ENCODE measurements around the gene CACNA1S. TPM values are rescaled to one million over a fixed set of nuclear protein-coding genes. Genes with fewer than 3 reads are reported as not detected.
A peak's percentile ranks its signal among the peaks of the same experiment; 100 is the strongest.

The CACNA1S gene
- total and polyA plus RNA-seq, 2 of the 8 experiments (the other 6 are each of a cell fraction or from before 2014, with no cell fraction given) = 0.06 TPM; not detected in 1

DNA sequence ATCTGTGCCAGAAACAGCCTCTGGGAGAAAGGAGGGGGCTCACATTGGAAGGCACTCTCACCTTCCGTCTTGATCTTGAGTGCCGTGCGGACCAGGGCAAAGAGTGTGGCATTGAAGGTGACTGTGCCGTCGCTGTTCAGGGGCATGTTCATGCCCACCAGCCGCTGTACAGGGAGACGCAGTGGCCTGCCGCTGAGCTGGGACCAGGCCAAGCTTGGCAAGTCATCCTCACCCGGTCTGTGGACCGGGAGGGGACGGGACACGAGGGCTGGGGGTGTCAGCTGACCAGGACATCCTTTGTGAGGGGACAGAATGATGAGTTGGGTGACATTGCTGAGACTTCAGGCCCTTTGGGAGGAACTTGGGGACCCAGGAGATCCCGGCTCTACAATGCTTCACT lies 63.7 kb downstream of the CACNA1S start:
- POLR2A ChIA-PET (ENCODE audit: partially characterized antibody) = interaction anchor here (0.8 to 2.6 kb wide), 2 partner anchors 9 to 10 kb away, joined by 3 to 8 read pairs; no protein-coding TSS in a partner anchor
- H3K4me1 ChIP-seq (replicated peaks in 1 of 4; ENCODE audit: control insufficient read depth in 3 of 4, insufficient read depth in 4 of 4, low read length in 3 of 4) = no peaks in the 10 kb centered on the region; a peak in 1 of 7 replicates
- H3K4me3 ChIP-seq (ENCODE audit: extremely low read depth in 1 of 4, insufficient read depth in 2 of 4, low read depth in 3 of 4, low read length in 4 of 4) = no peak overlapping the region
- no peak overlapping the region for H3K4me2 ChIP-seq (ENCODE audit: insufficient read depth in 1 of 2, low read depth in 2 of 2, low read length in 2 of 2)
- no peak overlapping the region for H3K23ac ChIP-seq (ENCODE audit: insufficient read length)
- H2BK5ac ChIP-seq (ENCODE audit: low read depth, low read length) = no peak overlapping the region
- no peak overlapping the region; the same call in 1 of the 2 replicates for H3K18ac ChIP-seq (ENCODE audit: extremely low read depth, low read length)
- no peak overlapping the region for H2BK15ac ChIP-seq (ENCODE audit: low read length)
- no peaks in the 10 kb centered on the region for H3K36me3 ChIP-seq (ENCODE audit: control insufficient read depth in 2 of 4, insufficient read depth in 4 of 4, low read length in 3 of 4)
- no peak overlapping the region for H3K27ac ChIP-seq (ENCODE audit: low read depth, low read length)
- H2AFZ ChIP-seq (ENCODE audit: low read length) = no peak overlapping the region
- TF ChIP-seq RFX5 (IDR thresholded peaks at IDR 0.05; ENCODE audit: borderline replicate concordance, low read depth, low read length) = no peak
- no peak for TF ChIP-seq SRF (IDR thresholded peaks at IDR 0.05; ENCODE audit: low read depth, low read length)
- TF ChIP-seq SIRT6 (IDR thresholded peaks at IDR 0.05; ENCODE audit: low read length) = no peak
- no peak for TF ChIP-seq PHF8 (conservative IDR thresholded peaks at IDR 0.05; ENCODE audit: low read depth, low read length)
- no peak for TF ChIP-seq RBBP5 (IDR thresholded peaks at IDR 0.05; ENCODE audit: borderline replicate concordance, low read depth, low read length)
- no peak for TF ChIP-seq JUN (IDR thresholded peaks at IDR 0.05; ENCODE audit: low read depth, low read length)
- no peak for TF ChIP-seq EP300 (IDR thresholded peaks at IDR 0.05; ENCODE audit: borderline replicate concordance in 1 of 2, low read depth in 2 of 2, low read length in 2 of 2)
- no peak for TF ChIP-seq BACH1 (IDR thresholded peaks at IDR 0.05; ENCODE audit: low read length)
- TF ChIP-seq, protein P1, sequence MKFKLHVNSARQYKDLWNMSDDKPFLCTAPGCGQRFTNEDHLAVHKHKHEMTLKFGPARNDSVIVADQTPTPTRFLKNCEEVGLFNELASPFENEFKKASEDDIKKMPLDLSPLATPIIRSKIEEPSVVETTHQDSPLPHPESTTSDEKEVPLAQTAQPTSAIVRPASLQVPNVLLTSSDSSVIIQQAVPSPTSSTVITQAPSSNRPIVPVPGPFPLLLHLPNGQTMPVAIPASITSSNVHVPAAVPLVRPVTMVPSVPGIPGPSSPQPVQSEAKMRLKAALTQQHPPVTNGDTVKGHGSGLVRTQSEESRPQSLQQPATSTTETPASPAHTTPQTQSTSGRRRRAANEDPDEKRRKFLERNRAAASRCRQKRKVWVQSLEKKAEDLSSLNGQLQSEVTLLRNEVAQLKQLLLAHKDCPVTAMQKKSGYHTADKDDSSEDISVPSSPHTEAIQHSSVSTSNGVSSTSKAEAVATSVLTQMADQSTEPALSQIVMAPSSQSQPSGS (IDR thresholded peaks at IDR 0.05; ENCODE audit: low read length) = no peak
- no peak for TF ChIP-seq POLR2AphosphoS5 (IDR thresholded peaks at IDR 0.05; ENCODE audit: low read depth, low read length)
- TF ChIP-seq TEAD4 (IDR thresholded peaks at IDR 0.05; ENCODE audit: low read depth, low read length) = no peak
- TF ChIP-seq NANOG (IDR thresholded peaks at IDR 0.05; ENCODE audit: insufficient read depth, low read depth, low read length, poor library complexity, severe bottlenecking) = no peak
- no peak overlapping the region for H3K4ac ChIP-seq (replicated peaks; ENCODE audit: insufficient read length, low read depth, low read length)
- H2BK12ac ChIP-seq (ENCODE audit: low read depth, low read length) = no peak overlapping the region; the same call in 1 of the 2 replicates
- no peaks in the 10 kb centered on the region for H3K9me3 ChIP-seq (ENCODE audit: insufficient read depth in 2 of 2, low read depth in 1 of 2, low read length in 1 of 2)
- CTCF ChIA-PET (ENCODE audit: partially characterized antibody) = interaction anchor here (0.9 to 23.3 kb wide), 15 partner anchors 9 to 71 kb away, joined by 3 to 640 read pairs (median 4); partner anchors contain the start of gene KIF21B
- no peaks in the 10 kb centered on the region for H3K23me2 ChIP-seq (ENCODE audit: low read depth, low read length)
- H3K79me2 ChIP-seq (ENCODE audit: control insufficient read depth in 1 of 2, insufficient read depth in 2 of 2, low read length in 2 of 2) = no peaks in the 10 kb centered on the region
- no peak for FAIRE-seq
- 85% methylated on average over 12 of the region's 13 CpGs; no CpG with 5 or more reads in 1 of the 2 experiments for WGBS, 2 experiments (ENCODE audit: extremely low coverage in 1 of 2, insufficient coverage in 1 of 2, insufficient read length in 1 of 2, insufficient replicate concordance in 2 of 2, low coverage in 1 of 2, low lambda C conversion rate in 2 of 2, missing lambda C conversion rate in 1 of 2)
- H3K14ac ChIP-seq (ENCODE audit: insufficient read length) = no peak overlapping the region
- H3K9ac ChIP-seq (replicated peaks in 1 of 4; ENCODE audit: extremely low read depth in 1 of 4, low read depth in 3 of 4, low read length in 3 of 4) = no peak overlapping the region
- DNase-seq (ENCODE audit: low read depth in 1 of 2, low spot score in 2 of 2) = no peak
- no peak overlapping the region for H2AK5ac ChIP-seq (ENCODE audit: low read depth, low read length)
- H2BK20ac ChIP-seq (ENCODE audit: low read length) = no peak overlapping the region
- no peaks in the 10 kb centered on the region for H3K79me1 ChIP-seq (ENCODE audit: low read depth, low read length)
- peak overlapping the region; percentile 11 for H4K91ac ChIP-seq (replicated peaks; ENCODE audit: insufficient read length, low read length)
- H2BK120ac ChIP-seq (replicated peaks; ENCODE audit: low read depth, low read length) = no peak overlapping the region
- no peak overlapping the region for H3K56ac ChIP-seq (replicated peaks; ENCODE audit: insufficient read length, low read depth, low read length)
- no peaks in the 10 kb centered on the region for H3K27me3 ChIP-seq (replicated peaks in 1 of 4; ENCODE audit: control insufficient read depth in 3 of 4, extremely low read depth in 1 of 4, insufficient read depth in 3 of 4, low read length in 3 of 4)
- no peaks in the 10 kb centered on the region for H4K20me1 ChIP-seq (replicated peaks in 1 of 2; ENCODE audit: control insufficient read depth in 1 of 2, insufficient read depth in 2 of 2, low read length in 2 of 2)
- no peak overlapping the region for H4K5ac ChIP-seq (ENCODE audit: insufficient read length, low read depth, low read length)
- no peak overlapping the region; the same call in 1 of the 2 replicates for H4K8ac ChIP-seq (ENCODE audit: extremely low read depth, insufficient read depth, low read length)

Data from H1 (cell line).